ENCODE measurements around the gene PUSL1. TPM values are rescaled to one million over a fixed set of nuclear protein-coding genes. Genes with fewer than 3 reads are reported as not detected.

Gene PUSL1
- polyA plus RNA-seq, 2 of the 4 experiments (the other 2 are of a cell fraction) = 7.4 to 14.6 TPM

DNA sequence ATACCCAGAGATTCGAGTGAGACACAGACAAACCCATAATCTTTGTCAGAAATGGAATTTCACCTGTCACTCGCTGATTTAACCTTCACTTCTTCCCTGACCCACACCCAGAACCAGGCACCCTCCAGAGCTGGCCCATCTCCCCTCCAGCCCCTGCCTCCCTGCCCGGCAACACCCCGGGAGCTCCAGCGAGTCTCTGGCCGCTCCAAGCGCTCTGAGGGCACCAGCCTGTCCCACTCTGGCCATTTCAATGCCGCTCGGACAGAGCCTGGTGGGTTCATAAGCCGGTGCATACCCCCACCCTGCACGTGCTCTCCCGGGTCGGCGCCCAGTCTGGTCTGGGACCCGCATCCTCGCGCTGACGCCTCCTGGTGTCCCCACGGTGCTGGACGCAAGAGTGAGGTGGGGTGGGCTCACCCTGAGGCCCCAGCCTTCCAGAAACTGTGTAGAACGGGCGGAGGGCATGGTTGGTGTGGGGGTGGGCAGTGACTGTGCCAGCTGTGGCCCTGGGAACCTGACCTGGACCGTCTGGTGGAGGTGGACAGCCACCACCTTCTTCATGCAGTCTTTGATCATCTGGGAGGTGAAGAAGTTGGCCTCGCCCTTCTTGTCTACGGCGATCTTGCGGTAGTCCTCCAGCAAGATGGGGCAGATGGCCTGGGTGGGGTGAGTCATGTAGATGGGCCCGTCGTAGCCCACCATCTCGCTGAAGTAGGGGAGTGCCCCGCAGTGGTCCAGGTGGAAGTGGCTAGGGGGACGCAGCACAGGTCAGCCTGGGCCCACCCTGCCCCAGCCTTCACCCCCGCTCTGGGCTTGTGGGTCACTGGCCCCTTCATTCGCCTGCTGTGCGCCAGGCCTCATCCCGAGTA, 10.6 kb downstream of the PUSL1 start:
- ChIA-PET POLR2A (interaction anchor here (1.1 kb wide), 1 partner anchor 80 kb away, joined by 4 read pairs; the partner anchor contains the start of gene CCNL2), CTCF (no interaction called here)
- TF ChIP-seq FOXS1 (CRISPR knock-in tag; IDR thresholded peaks at IDR 0.05) (no peak), TP53 (CRISPR knock-in tag; IDR thresholded peaks at IDR 0.05) (no peak), JUN (IDR thresholded peaks at IDR 0.05) (no peak), HOXA7 (CRISPR knock-in tag; IDR thresholded peaks at IDR 0.05) (no peak), PBX3 (IDR thresholded peaks at IDR 0.05) (no peak), POLR2AphosphoS2 (conservative IDR thresholded peaks at IDR 0.05; ENCODE audit: low read length) (no peak), HOXB5 (CRISPR knock-in tag; IDR thresholded peaks at IDR 0.05) (no peak), ZNF302 (CRISPR knock-in tag; IDR thresholded peaks at IDR 0.05) (no peak), ELK1 (IDR thresholded peaks at IDR 0.05; ENCODE audit: low read depth, low read length) (no peak)
- TF ChIP-seq, protein P1, sequence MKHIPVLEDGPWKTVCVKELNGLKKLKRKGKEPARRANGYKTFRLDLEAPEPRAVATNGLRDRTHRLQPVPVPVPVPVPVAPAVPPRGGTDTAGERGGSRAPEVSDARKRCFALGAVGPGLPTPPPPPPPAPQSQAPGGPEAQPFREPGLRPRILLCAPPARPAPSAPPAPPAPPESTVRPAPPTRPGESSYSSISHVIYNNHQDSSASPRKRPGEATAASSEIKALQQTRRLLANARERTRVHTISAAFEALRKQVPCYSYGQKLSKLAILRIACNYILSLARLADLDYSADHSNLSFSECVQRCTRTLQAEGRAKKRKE (CRISPR knock-in tag; IDR thresholded peaks at IDR 0.05; ENCODE audit: low read depth) = no peak
- whole genome bisulfite sequencing (ENCODE audit: missing lambda C conversion rate) = 85% methylated on average over 16 of the region's 36 CpGs
- DNase-seq (ENCODE audit: low read depth in 1 of 2, low spot score in 1 of 2) (no peak), ATAC-seq (no peak; a peak in 1 of 6 replicates), FAIRE-seq (no peak)
- H3K27ac ChIP-seq = no peak overlapping the region; a peak in 1 of 6 replicates
- H3K4me3 ChIP-seq = no peak overlapping the region
- peak overlapping the region; percentile 37; the same call in 2 of the 3 replicates for H3K4me2 ChIP-seq
- peaks cover 21% of the 10 kb centered on the region for H3K4me1 ChIP-seq
- no peaks in the 10 kb centered on the region for H3K9me3 ChIP-seq

DNA sequence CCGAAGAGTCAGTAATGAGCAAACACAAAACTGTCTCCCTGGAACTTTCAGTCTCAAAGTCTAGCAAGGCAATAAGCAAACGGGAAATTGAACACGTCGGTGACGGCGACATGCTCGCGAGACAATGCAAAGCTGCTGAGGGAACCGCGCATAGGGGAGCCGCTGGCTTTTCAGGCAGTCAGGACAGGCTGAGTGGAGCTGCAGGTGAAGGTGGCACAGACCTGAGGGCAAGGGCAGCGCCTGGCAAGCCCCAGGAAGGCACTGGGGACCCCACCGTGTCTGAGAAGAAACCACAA, 11.2 kb downstream of the PUSL1 start:
- no peak for DNase-seq (ENCODE audit: low read depth in 1 of 2, low spot score in 1 of 2)
- ATAC-seq = no peak
- POLR2A ChIA-PET = no interaction called here

DNA sequence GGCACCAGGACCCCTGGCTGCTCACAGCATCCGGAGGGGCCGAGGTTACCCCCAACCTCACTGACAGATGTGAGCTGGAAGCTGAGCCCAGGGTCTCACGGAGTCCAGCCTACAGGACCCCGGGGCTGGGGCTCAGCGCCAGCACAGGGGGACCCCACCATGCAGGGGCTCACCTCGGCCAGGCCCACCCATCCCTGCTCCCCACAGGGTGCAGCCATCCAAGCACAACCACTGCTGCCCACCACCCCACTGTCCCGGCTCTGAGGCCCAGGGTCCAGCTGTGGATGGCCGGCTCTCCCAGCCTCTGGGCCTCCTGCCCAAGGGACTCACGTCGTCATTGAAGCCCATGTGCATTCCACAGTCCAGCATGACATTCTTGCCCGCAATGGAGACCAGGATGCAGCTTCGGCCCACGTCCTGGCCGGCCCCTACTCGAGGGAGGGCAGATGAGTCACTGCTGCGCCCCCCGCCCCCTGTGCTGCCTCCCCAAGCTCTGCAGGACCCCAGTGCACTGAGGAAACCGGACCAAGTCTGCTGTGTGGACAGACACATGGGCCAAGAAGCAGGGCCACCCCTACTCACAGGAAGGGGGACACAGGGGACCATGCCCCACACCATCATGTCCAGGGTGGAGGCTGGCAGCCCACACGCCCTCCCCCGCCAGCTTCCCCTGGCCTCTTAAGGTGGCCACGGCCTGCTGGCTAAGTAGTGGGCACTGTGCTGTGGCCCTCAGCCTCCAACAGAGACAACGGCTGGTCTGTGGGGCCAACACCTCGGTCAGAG, 12.5 kb downstream of the PUSL1 start:
- H3K9me3 ChIP-seq = no peaks in the 10 kb centered on the region
- CTCF ChIA-PET = interaction anchor here (1.0 to 1.4 kb wide), 3 partner anchors 20 to 27 kb away, joined by 3 to 5 read pairs (median 5); no protein-coding TSS in a partner anchor
- WGBS (ENCODE audit: missing lambda C conversion rate) = 72% methylated on average over 11 of the region's 23 CpGs
- no peak overlapping the region for H3K4me2 ChIP-seq
- H3K4me3 ChIP-seq = no peak overlapping the region
- ATAC-seq (no peak), FAIRE-seq (no peak), DNase-seq (ENCODE audit: low read depth in 1 of 2, low spot score in 1 of 2) (no peak)
- POLR2A ChIA-PET = no interaction called here
- H3K27ac ChIP-seq = no peak overlapping the region
- peaks cover 26% of the 10 kb centered on the region for H3K4me1 ChIP-seq
- no peak for TF ChIP-seq PHF8 (IDR thresholded peaks at IDR 0.05; ENCODE audit: borderline replicate concordance, low read depth)
- no peak for TF ChIP-seq EP300 (IDR thresholded peaks at IDR 0.05)
- no peak for TF ChIP-seq SREBF2 (IDR thresholded peaks at IDR 0.05)
- no peak for TF ChIP-seq HEYL (CRISPR knock-in tag; IDR thresholded peaks at IDR 0.05)
- no peak for TF ChIP-seq ESRRA (IDR thresholded peaks at IDR 0.05; ENCODE audit: borderline replicate concordance, low read length)
- no peak for TF ChIP-seq ZSCAN20 (CRISPR knock-in tag; IDR thresholded peaks at IDR 0.05)
- no peak for TF ChIP-seq FOSL2 (IDR thresholded peaks at IDR 0.05)
- no peak for TF ChIP-seq FOSL2 (CRISPR knock-in tag; IDR thresholded peaks at IDR 0.05)
- TF ChIP-seq KDM1A (IDR thresholded peaks at IDR 0.05; ENCODE audit: low read depth) = no peak
- TF ChIP-seq, protein P2, sequence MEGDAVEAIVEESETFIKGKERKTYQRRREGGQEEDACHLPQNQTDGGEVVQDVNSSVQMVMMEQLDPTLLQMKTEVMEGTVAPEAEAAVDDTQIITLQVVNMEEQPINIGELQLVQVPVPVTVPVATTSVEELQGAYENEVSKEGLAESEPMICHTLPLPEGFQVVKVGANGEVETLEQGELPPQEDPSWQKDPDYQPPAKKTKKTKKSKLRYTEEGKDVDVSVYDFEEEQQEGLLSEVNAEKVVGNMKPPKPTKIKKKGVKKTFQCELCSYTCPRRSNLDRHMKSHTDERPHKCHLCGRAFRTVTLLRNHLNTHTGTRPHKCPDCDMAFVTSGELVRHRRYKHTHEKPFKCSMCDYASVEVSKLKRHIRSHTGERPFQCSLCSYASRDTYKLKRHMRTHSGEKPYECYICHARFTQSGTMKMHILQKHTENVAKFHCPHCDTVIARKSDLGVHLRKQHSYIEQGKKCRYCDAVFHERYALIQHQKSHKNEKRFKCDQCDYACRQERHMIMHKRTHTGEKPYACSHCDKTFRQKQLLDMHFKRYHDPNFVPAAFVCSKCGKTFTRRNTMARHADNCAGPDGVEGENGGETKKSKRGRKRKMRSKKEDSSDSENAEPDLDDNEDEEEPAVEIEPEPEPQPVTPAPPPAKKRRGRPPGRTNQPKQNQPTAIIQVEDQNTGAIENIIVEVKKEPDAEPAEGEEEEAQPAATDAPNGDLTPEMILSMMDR (IDR thresholded peaks at IDR 0.05) = no peak
- no peak for TF ChIP-seq RFX5 (IDR thresholded peaks at IDR 0.05)
- TF ChIP-seq FOSB (CRISPR knock-in tag; IDR thresholded peaks at IDR 0.05) = no peak
- no peak for TF ChIP-seq RCOR1 (IDR thresholded peaks at IDR 0.05; ENCODE audit: low read depth, low read length)
- no peak for TF ChIP-seq RNF2 (IDR thresholded peaks at IDR 0.05; ENCODE audit: borderline replicate concordance, low read depth)

More for the DNA sequence above, 11.2 kb downstream of the PUSL1 start:
- WGBS (ENCODE audit: missing lambda C conversion rate) = 93% methylated on average over 13 of the region's 13 CpGs
- Histone ChIP-seq H3K27ac (no peak overlapping the region), H3K9me3 (no peaks in the 10 kb centered on the region), H3K4me2 (no peak overlapping the region), H3K4me1 (peaks cover 21% of the 10 kb centered on the region), H3K4me3 (no peak overlapping the region)
- no peak for FAIRE-seq
- CTCF ChIA-PET = interaction anchor here (1.4 kb wide), 1 partner anchor 18 kb away, joined by 5 read pairs; no protein-coding TSS in a partner anchor
- TF ChIP-seq TFCP2L1 (CRISPR knock-in tag; IDR thresholded peaks at IDR 0.05) (no peak), PBX3 (IDR thresholded peaks at IDR 0.05) (no peak), NR3C1 (IDR thresholded peaks at IDR 0.05) (no peak)
